HT1080 (cell line): ENCODE results near the gene NLGN4X. TPM values are rescaled to one million over a fixed set of nuclear protein-coding genes. Genes with fewer than 3 reads are reported as not detected.

ENCODE experiments used
- DNase-seq: peaks from one replicate; pipeline ENCODE4 v3.0.0-alpha.2; 2015; ENCODE audit warnings: low read depth
- small RNA-seq: library from RNA; depleted of rRNA; stranded (forward); fragments of <200 nt; gene quantifications from one replicate; pipeline ENCODE3, GENCODE V24; 2014
- total RNA-seq: library from RNA; depleted of rRNA; stranded (reverse); fragments of >200 nt; shearing (Covaris generic); gene quantifications from 2 replicates; pipeline ENCODE4 v1.2.3, GENCODE V29; 2014

The NLGN4X gene
- total RNA-seq, 1 experiment from 2014 or later = 0.06 TPM

DNA sequence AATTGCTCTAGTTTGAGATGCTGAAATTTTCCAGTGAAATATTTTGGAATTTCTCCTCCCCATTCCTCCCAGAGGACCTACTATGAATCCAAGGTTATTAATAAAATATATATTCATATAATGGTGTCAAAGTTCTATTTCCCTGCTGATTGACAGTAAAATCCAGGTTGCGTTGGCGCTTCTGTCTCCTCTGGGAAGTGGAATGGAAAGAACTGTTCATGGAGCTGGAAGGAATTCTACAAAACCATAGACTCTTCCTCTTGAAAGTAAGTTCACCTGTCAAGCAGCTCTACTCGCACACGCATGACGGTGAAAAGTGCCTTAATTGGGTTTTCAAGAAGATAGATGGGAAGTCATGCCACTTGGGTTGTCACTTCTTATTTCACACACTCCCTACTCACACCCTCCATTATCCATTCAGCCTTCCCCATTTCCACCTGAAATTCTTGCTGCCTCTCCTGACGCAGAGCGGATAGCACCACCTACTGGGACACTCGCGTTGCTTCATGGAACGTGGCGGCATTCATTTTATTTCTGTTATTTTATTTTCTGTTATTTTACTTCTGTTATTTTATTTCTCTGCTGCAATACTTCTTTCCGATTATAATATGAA, 351.6 kb downstream of the NLGN4X start:
- DNase-seq = no peak

DNA sequence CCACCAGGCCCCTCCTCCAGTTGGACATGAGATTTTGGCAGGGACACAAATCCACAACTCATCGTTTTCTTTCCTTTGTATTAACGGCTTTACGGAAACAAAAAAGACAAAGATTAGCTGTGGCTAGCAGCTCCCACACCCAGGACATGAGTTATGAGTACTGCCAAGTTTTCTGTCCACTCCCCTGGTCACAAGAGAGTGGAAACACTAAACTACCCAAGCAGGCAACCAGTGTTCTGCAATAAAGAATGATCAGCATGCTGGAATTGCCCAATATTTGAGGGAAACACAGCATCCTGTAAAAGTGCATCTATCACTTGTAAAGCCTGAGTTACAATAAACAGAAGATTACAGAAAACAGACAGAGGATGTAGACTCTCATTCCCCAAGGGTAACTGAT, 358.4 kb downstream of the NLGN4X start:
- DNase-seq = no peak

- no peak for DNase-seq
Measured at GRCh38 chrX:5869786-5870185, 358.9 kb downstream of the NLGN4X start.

DNA sequence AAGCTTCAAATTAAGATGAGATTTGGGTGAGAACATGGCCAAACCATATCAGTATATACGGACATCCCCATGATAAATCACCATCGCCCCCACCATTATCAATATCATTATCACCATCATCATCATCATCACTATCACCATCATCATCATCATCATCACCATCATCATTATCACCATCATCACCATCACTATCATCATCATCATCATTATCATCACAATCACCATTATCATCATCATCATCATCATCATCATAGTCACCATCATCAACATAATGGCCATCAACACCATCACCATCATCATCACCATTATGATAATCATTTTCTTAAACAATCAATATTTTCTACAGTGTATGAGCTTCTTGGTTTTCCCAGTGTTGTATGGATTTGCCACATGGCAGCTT, 360.9 kb downstream of the NLGN4X start:
- DNase-seq = no peak

GRCh38 chrX:5857232-5857631, 371.4 kb downstream of the NLGN4X start:
- no peak for DNase-seq

GRCh38 chrX:5852941-5853340, 375.7 kb downstream of the NLGN4X start:
- no peak for DNase-seq

- DNase-seq = peak; percentile 0
Measured at GRCh38 chrX:5842601-5843000, 386.1 kb downstream of the NLGN4X start.

Small RNA genes lying within 50 kb of the gene (small RNA-seq; reads per million reads assigned to genes)
- not detected for gene RF00322
